Peyer's patch (tissue), 4 donors: ENCODE results near the gene LGMN. TPM values are rescaled to one million over a fixed set of nuclear protein-coding genes. Genes with fewer than 3 reads are reported as not detected.
"Not testable (repeated sequence)": the region's sequence is repeated elsewhere in the genome, so short reads cannot be mapped to it uniquely, and the experiment has no call there.

Experiments
- DNase-seq, 3 donors: peaks; one replicate each; pipeline ENCODE4 v3.0.0-alpha.2; 2017 to 2019
- H3K27ac ChIP-seq, 4 donors: fragments of 200-600 bp; sonication (generic); one replicate each; pipeline ENCODE4 v1.5.1; 2016 to 2019
- H3K27me3 ChIP-seq, 2 donors: fragments of 200-600 bp; sonication (generic); one replicate each; pipeline ENCODE4 v1.5.1; 2019
- H3K36me3 ChIP-seq, 3 donors: fragments of 200-600 bp; sonication (generic); one replicate each; pipeline ENCODE4 v1.5.1; 2016 to 2019
- H3K4me1 ChIP-seq, 4 donors: fragments of 200-600 bp; sonication (generic); one replicate each; pipeline ENCODE4 v1.5.1; 2016 to 2019
- H3K4me3 ChIP-seq, 4 donors: fragments of 200-600 bp; sonication (generic); 1 replicate in 3 of 4; 2 replicates in 1 of 4; pipeline ENCODE4 v1.5.1; 2016 to 2019; ENCODE audit warnings: mild to moderate bottlenecking in 1 of 4
- H3K9me3 ChIP-seq, 4 donors: fragments of 200-600 bp; sonication (generic); one replicate each; pipeline ENCODE4 v1.5.1; 2016 to 2019; ENCODE audit warnings: mild to moderate bottlenecking in 1 of 4
- POLR2A ChIP-seq, 2 donors: fragments of 450-650 bp; IDR thresholded peaks; one replicate each; pipeline ENCODE4 v1.5.1; 2017; ENCODE audit warnings: antibody characterized with exemption in 2 of 2, mild to moderate bottlenecking in 2 of 2, moderate library complexity in 2 of 2
- total RNA-seq, 4 donors: library from RNA; depleted of rRNA; stranded (reverse); fragments of >200 nt; gene quantifications; one replicate each; pipeline ENCODE4 v1.1.0, GENCODE V29; 2016
- TF ChIP-seq, protein P1 (sequence below), 6 experiments: fragments of 450-650 bp in 4 of 6; fragments of 200-600 bp in 2 of 6; sonication (generic) in 1 of 6; IDR thresholded peaks; one replicate each; pipeline ENCODE4 v1.5.1; 2017 to 2019; ENCODE audit warnings: antibody characterized with exemption in 6 of 6, mild to moderate bottlenecking in 3 of 6, moderate library complexity in 1 of 6

LGMN gene
- total RNA-seq, 4 donors from 2014 or later, result 16.5 to 108 (median 82.5) TPM

DNA sequence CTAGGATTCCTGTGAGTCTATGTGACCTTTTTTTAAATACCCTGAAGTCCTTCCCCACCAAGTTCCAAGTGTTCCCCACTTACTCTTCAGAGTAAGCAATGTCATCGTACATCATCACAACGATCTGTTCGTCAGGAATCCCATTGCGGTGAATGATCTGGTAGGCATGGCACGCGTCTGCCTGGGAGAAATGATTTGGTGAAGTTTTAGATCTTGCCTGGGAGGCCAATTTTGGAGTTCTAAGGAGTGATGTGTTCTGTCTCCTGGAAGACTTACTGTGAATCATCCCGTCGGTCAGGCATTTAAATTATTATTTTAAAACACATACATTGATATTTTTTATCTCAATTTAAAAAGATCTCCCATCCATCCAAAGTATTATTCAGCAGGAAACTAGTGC is 29.8 kb downstream of the LGMN start:
- Histone ChIP-seq H3K36me3 (peaks cover 0 to 10% (median 0%) of the 10 kb centered on the region in 3 donors), H3K27ac (no peak overlapping the region), H3K4me3 (no peak overlapping the region), H3K9me3 (no peaks in the 10 kb centered on the region), H3K27me3 (no peaks in the 10 kb centered on the region), H3K4me1 (peaks cover 0 to 12% (median 0%) of the 10 kb centered on the region in 4 donors)
- no peak for DNase-seq
- no peak for TF ChIP-seq POLR2A (IDR thresholded peaks at IDR 0.05)
- TF ChIP-seq, protein P1, sequence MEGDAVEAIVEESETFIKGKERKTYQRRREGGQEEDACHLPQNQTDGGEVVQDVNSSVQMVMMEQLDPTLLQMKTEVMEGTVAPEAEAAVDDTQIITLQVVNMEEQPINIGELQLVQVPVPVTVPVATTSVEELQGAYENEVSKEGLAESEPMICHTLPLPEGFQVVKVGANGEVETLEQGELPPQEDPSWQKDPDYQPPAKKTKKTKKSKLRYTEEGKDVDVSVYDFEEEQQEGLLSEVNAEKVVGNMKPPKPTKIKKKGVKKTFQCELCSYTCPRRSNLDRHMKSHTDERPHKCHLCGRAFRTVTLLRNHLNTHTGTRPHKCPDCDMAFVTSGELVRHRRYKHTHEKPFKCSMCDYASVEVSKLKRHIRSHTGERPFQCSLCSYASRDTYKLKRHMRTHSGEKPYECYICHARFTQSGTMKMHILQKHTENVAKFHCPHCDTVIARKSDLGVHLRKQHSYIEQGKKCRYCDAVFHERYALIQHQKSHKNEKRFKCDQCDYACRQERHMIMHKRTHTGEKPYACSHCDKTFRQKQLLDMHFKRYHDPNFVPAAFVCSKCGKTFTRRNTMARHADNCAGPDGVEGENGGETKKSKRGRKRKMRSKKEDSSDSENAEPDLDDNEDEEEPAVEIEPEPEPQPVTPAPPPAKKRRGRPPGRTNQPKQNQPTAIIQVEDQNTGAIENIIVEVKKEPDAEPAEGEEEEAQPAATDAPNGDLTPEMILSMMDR (IDR thresholded peaks at IDR 0.05), result no peak

DNA sequence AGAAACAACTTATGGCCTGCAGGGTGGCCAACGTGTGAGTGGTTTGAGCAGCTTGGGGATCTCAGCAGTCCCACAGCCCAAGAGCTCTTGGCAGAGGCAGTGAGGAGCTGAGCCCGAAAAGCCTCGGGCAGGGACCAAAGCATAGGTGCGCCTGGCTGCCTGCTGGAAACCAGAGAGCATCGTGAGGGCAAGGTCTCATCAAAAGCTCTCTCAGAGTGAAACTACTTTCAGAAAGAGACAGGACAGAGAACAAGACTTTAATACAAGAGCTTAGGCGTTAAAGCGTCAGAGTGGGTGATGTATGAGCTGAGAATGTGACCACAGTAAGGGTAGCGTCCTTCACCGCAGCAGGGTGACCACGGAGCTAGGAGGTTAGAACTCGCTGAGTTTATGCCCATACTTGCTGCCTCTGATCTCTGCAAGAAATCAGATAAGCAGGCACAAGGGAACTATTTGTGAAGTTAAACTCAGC is 30.8 kb downstream of the LGMN start:
- peaks cover 0 to 12% (median 0%) of the 10 kb centered on the region in 4 donors for H3K4me1 ChIP-seq
- no peak for DNase-seq
- no peak overlapping the region for H3K4me3 ChIP-seq
- H3K27me3 ChIP-seq, result no peaks in the 10 kb centered on the region
- TF ChIP-seq, protein P1 (IDR thresholded peaks at IDR 0.05), result no peak
- no peak for TF ChIP-seq POLR2A (IDR thresholded peaks at IDR 0.05)
- H3K27ac ChIP-seq, result no peak overlapping the region
- no peaks in the 10 kb centered on the region for H3K9me3 ChIP-seq
- peaks cover 0 to 21% (median 0%) of the 10 kb centered on the region in 3 donors for H3K36me3 ChIP-seq

- TF ChIP-seq POLR2A (IDR thresholded peaks at IDR 0.05), result no peak
- TF ChIP-seq, protein P1 (IDR thresholded peaks at IDR 0.05), result no peak
- no peak overlapping the region for H3K4me3 ChIP-seq
- H3K27me3 ChIP-seq, result no peaks in the 10 kb centered on the region
- DNase-seq, result no peak
- H3K4me1 ChIP-seq, result peaks cover 0 to 7% (median 0%) of the 10 kb centered on the region in 4 donors
- H3K9me3 ChIP-seq, result no peaks in the 10 kb centered on the region
- H3K36me3 ChIP-seq, result peaks cover 0 to 36% (median 0%) of the 10 kb centered on the region in 3 donors
- H3K27ac ChIP-seq, result no peak overlapping the region
Measured at GRCh38 chr14:92716131-92716530, 32.3 kb downstream of the LGMN start.

DNA sequence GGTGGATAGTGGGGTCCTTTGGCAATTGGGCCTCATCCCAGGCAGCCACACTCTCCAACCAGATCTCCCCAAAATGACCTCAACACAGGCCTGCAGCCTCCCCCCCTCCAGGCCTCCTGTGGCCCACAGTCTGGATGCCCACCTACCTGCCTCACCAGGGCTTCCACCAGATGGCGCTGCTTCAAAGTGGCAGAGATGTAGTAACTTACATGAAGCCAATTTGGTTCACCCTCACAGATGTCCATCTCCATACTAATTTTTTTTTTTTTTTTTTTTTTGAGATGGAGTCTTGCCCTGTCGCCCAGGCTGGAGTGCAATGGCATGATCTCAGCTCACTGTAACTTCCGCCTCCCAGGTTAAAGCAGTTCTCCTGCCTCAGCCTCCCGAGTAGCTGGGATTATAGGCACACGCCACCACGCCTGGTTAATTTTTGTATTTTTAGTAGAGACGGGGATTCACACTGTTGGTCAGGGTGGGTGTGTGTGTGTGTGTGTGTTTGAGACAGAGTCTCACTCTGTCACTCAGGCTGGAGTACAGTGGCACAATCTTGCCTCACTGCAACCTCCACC is 33.6 kb downstream of the LGMN start:
- not testable (repeated sequence) for H3K27me3 ChIP-seq, H3K9me3 ChIP-seq, H3K27ac ChIP-seq, H3K4me3 ChIP-seq, H3K4me1 ChIP-seq
- H3K36me3 ChIP-seq, result peaks cover 0 to 49% (median 0%) of the 10 kb centered on the region in 3 donors
- DNase-seq, result peak; percentile 85 to 95 (median 92)
- TF ChIP-seq, protein P1 (IDR thresholded peaks at IDR 0.05), result peak; percentile 60 to 86 (median 82)

- H3K27ac ChIP-seq, result no peak overlapping the region
- no peaks in the 10 kb centered on the region for H3K27me3 ChIP-seq
- no peak for DNase-seq
- H3K4me1 ChIP-seq, result no peaks in the 10 kb centered on the region
- TF ChIP-seq, protein P1 (IDR thresholded peaks at IDR 0.05), result no peak
- TF ChIP-seq POLR2A (IDR thresholded peaks at IDR 0.05), result no peak
- H3K4me3 ChIP-seq, result no peak overlapping the region
- H3K36me3 ChIP-seq, result peaks cover 0 to 58% (median 0%) of the 10 kb centered on the region in 3 donors
- no peaks in the 10 kb centered on the region for H3K9me3 ChIP-seq
Measured at GRCh38 chr14:92712654-92713051, 35.8 kb downstream of the LGMN start.
